HG02943 (cell line): ENCODE data around the gene HSPB1.
A peak's percentile ranks its signal among the peaks of the same experiment; 100 is the strongest.
"Not testable (repeated sequence)": the region's sequence is repeated elsewhere in the genome, so short reads cannot be mapped to it uniquely, and the experiment has no call there.

Experiments
- ATAC-seq: cut with Tn5 transposase; IDR thresholded peaks from one replicate; pipeline ENCODE4 v1.9.1; 2021; ENCODE audit warnings: mild to moderate bottlenecking, low read depth, moderate library complexity; ENCODE audit not compliant: unreplicated experiment

HSPB1 gene

DNA sequence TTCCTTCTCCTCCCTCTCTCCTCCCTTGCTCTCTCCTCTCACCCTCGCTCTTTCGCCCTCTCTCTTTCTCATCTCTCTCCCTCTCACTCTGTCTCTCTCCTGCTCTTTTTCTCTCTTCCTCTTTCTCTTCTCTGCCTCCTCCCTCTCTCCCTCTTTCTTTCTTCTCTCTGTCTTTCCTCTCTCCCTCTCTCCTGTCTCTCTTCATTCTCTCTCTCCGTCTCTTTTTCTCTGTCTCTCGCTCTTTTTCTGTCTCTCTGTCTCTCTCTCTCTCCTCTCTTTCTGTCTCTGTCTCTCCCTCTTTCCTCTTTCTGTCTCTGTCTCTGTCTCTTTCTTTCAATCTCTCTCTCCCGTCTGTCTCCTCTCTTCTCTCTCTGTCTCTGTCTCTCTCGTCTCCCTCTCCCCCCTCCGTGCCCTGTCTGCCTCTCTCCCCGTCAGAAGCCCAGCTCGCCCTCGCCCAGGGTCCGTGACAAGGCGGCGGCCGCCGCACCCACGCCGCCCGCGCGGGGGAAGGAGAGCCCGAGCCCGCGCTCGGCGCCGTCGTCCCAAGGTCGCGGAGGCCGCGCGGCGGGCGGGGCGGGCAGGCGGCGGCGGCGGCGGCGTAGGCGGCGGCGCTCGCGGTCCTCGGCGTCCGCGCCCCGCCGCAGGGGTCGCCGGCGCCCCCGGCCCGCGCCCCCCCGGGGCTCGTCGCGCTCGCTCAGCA, 21.3 kb upstream of the HSPB1 start:
- no peak for ATAC-seq

DNA sequence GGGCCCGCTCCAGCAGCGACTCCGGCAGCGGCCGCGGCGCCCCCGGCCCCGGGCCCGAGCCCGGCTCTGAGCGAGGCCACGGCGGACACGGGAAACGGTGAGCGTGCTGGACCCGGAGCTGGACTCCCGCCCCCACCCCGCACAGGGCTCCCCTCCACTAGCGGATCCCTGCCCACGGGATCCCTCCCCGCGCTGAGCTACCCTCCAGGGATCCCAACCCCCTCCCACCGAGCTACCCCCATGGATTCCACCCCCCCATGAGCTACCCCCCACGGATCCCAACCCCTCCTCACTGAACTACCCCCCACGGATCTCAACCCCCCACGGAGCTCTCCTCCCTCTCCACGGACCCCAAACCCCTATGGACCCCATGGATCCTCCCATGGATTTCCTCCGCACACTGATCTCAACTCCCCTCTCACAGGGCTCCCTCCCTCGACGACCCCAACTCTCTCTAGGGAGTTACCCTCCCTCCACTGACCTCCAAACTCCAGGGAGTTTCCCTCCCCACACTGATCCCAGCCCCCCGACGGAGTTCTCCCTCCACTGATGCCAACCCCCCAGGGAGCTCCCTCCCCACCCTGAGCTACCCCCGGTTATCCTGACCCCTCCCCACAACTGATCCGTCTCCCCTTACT, 20.6 kb upstream of the HSPB1 start:
- no peak for ATAC-seq

DNA sequence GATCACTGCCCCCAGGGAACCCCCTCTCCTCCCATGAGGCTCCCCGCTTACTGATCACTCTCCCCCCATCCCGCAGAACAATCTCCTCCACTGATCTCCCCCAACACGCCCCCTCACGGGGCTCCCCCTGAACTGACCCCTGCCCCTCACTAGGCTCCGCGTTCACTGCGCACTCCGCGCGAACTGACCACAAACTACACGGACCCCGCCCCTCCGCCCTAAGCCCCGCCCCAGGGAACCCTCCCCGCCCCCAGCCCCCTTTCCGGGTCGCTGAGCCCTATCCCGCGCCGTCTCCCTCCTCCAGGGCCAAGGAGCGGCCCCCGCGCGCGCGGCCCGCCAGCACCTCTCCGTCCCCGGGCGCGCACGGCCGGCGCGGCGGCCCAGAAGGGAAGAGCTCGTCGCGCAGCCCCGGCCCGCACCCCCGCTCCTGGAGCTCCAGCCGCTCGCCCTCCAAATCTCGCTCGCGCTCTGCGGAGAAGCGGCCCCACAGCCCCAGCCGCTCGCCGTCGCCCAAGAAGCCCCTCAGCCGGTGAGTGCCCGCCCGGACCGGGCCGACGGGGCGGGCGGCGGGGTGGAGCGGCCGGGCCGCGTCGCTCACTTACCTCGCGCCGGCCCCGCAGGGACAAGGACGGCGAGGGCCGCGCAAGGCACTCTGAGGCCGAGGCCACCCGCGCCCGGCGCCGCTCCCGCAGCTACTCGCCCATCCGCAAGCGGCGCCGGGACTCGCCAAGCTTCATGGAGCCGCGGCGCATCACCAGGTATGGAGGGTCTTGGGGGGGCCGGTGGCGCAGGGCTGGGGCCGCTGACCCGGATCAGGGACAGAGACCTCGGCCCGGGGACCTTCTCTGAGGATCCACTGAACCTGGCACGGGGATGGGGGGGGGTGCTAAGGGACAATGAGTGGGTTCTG, 19.9 kb upstream of the HSPB1 start:
- ATAC-seq, result no peak

DNA sequence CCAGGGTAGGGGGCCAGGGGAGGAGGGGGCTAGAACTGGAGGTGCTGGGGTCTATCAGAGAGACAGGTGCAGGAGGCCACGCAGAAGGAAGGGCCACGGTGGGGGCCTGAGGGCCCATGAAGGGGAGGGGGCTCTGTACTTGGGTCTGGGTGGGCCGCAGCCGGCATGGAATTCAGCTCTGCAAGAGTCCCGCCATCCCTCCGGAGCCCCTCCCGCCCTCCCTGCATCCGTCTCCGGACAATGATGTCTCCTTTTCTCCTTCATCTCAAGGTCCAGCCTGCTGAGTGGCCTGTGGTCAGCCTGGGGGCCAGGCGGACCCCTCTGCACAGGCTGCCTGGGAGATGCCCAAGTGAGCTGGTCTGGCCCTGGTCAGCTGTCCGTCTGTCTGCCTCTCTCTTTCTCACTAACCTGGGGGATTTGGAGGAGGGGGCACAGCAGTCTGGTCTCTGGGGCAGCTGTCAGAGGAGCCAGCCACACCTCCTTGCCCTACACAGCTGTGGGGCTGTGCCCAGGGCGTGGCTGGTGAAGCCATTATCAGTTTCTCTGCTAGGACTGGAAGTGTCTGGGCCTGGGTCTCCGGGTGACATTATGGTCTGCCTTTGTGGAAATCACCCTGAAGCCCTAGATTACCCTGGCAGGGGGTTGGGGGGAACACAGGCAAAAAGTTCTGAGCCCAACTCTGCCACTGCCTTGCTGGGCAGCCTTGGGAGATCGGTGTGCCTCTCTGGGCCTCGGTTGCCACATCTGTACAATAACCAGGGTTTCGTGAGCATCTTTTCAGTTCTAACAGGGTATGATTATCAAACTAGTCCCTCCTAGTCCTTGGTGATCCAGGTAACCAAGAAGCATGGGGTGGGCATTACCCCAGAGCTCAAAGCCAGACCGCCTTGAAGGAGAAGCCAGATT, 19.0 kb upstream of the HSPB1 start:
- no peak for ATAC-seq

DNA sequence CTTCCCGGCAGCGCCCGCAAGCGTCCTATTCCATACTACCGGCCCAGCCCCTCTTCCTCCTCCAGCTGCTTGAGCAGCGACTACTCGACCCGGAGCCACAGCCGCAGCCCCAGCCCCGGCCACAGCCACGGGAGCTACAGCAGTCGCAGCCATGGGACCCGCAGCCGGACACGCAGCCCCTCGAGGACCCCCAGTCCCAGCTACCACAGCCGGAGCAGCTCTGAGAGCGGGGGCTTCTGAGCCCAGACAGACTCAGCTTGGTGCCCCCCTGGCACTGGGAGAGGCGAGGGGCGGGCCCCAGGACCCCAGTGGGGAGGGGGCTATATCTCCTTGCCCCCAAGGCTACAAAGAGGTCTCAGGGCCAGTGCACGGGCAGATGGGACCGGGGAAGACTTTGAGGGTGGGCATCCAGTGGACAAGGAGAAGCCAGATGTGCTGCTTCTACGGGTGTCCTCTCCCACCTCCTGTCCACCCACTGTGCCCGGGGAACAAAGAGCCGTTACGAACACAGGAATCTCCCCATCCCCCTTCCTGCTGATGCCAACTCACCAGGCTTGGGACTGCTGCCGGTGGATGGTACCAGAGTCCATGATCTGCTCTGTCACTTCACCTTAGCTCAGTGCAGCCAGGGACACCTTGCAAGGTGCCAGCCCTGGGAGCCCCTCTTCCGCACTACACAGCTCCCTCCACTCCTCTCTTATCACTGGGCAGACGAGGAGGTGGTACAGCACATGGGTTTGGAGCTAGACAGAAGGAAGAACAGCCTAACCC, 16.7 kb upstream of the HSPB1 start:
- no peak for ATAC-seq

DNA sequence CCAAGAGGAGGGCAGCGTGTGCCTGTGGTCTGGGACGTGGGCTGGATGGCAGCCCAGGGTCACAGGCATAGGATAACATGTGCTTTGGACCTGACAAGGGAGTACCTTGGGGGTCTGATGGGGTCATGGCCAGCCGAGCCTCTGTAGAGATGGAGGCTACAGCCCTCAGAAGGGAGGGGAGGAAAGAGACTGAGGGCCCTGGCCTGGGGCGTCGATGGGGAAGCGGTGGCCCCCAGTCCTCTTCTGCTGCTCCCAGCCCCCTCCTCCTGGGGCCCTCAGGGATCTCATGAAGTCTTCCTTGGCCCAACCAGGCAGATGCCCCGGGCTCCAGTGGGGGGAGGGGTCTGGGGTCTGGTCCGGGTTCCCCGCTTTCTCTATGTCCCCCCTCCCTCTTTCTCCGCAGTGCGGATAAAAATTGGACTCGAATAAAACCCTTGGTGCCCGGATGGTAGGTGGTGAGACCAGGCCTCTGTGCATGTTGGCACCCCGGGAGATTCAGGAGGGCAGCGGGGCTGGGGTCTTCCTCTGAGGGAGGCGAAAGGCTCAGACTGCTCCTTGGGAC, 15.6 kb upstream of the HSPB1 start:
- no peak for ATAC-seq

DNA sequence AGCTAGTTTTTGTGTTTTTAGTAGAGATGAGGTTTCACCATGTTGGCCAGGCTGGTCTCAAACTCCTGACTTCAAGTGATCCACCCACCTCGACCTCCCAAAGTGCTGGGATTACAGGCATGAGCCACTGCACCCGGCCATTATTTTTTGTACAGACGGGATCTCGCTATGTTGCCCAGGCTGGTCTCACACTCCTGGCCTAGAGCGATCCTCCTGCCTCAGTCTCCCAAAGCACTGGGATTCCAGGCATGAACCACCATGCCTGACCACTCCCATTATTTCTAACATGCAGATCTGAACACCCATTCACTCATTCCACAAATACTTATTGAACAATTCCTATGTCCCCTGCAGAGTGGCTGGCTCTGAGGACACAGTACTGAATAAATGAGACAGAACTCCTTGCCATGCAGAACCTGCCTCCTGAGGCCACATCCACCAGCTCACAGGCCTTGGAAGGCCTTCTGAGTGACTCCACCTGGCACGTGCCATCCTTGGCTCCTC, 11.6 kb upstream of the HSPB1 start:
- ATAC-seq, result not testable (repeated sequence)

DNA sequence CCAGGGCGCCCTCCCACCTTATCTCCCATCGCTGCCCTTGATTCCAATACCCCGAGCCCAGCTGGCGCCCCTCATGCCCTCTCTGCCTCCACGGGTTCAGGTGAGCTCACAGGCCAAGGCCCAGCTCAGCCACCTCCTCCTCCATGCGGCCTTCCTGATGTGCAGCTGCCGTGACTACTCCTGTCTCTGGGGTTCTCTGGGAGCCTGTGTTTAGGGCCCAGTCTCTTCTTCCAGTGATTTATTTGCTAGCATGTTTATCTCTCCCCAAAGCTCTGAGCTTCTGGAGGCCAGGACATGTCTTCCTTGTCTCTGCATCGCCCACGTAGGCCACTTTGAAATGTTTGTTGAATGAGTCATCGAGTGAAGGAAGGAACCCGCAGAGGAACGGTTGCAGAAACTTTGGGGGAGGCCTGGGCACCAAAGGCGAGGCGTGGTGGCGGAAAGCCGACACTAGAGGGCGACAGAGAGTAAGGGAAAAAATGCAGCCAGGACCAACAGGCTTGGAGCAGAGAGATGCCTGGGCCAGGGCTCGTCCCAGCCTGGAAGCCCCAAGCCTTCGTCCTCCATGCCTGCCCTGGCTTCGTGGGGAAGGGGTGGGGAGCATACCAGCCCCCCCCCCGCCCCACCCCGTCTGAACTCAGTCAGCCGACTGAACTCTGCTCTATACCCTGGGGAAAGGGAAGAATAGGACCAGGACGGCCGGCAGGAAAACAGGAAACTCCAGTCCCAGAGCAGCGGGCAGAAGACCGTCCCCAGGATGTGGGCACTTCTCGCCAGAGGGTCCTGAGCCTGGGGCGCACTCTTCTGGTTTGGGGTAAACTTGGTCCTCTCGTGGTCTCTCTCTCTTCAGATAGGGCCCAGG, 10.9 kb upstream of the HSPB1 start:
- peak; percentile 68 for ATAC-seq

DNA sequence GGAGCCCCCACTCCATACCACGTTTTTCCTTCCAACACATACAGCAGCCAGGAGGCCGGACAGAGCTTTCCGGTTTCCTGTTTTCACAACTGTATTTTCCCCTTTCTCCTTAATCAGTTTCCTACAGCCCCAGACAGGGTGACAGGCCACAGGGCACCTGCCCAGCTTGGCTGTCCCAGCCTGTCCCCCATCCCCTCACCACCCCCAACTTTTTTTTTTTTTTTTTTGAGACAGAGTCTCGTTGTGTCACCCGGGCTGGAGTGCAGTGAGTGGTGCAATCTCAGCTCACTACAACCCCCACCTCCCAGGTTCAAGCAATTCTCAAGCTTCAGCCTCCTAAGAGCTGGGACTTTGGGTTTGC, 10.3 kb upstream of the HSPB1 start:
- no peak for ATAC-seq

DNA sequence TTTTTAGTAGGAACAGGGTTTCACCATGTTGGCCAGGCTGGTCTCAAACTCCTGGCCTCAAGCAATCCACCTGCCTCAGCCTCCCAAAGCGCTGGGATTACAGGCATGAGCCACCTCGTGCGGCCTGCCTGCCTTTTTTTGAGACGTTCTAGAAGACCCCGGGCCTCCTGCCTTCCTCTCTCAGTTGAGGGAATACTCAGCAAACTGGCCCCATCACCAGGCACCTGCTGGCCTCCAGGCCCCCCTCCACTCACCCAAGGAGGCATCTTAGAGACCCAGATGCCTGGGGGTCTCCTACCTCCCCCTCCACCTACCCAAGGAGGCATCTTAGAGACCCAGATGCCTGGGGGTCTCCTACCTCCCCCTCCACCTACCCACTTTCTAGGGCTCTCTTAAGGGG, 9.6 kb upstream of the HSPB1 start:
- ATAC-seq, result not testable (repeated sequence)

DNA sequence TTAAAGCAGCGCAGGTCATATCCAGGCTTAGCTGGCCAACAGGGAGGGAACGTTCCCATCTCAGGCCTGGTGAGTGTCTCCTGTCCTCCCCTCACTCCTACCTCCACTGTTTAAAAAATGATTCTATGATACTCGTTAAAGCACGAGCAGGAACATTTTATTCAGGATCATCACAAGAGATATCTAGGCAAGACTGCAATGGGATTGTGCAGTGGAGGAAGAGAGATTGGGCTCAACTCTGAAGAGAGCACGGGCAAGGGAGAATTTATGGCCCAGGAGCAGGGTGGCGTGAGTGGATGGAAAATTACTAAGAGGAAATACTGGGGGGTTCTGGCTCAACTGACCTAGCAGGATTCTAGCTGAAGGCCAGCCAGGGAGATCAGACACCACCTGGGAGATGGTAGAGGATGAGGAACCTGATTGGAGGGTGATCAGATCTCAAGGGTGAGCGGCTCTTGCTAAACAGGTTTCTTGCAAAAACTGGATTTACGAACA, 9.0 kb upstream of the HSPB1 start:
- no peak for ATAC-seq

DNA sequence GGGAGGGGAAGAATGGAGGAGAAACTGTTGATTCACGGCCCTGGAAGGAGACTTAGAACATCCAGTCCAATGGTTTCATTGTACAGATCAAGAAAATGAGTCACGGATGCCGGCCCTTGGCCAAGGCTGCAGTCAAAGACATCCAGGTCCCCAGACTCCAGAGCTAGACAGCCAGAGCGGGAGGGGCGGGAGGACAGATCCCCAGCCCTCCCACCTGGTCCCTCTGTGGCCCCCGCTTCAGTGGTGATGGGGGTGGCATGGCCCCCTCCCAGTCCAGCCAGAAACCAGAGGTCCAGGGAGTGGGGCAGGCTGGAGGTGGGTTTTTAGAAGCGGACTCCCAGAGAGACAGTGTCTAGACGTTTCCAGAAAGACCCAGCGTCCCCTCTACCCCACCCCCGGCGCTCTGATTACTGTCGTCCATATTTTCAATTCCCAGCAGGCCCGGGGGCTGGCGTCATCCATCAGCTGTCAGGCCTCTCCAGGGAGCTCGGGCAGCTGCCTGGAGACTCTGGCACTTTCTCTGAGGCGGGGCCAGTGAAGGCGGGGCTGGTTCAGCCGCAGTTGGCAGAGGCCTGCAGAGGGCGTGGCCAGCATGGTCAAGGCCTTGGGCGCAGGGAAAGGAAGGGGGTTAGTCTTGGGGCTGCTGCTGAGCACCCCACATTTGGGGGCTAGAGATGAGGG, 8.0 kb upstream of the HSPB1 start:
- no peak for ATAC-seq

DNA sequence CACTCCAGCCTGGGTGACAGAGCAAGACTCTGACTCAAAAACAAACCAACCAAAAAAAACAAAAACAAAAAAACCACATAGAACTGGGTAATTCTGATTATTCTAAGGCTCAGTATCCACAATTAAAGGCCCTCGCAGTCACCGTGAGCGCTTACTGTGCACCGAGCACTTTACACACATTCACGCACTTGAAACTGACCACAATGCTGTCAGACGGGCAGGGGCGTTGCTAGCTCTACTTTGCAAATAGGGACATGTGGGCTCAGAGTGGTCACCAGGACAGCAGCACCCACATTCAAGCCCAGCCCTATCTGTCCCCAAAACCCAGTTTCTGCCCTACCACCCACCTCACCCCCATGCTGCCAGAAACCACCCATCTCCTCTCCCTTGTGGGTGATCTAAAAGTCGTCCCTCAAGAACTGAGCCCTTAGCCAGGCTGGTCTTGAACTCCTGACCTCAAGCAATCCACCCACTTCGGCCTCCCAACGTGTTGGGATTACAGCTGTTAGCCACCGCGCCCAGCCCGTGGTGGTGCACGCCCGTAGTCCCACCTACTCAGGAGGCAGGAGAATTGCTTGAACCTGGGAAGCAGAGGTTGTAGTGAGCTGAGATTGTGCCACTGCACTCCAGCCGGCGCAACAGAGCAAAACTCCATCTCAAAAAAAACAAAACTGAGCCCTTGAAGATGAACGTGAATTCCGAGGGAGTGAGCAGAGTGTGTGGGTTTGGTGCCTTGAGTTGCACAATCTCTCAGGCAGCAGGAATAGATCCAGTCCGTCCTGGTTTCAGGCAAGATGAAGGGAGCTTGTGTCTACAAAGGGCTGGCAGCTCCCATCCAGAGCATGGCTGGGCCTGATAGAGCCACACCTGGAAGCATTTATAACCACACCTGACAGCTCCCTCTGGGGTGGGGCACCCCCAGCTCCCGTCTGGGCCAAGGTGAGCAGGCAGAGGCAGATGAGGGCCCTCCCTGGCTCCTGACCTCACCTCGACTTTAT, 5.4 kb upstream of the HSPB1 start:
- no peak for ATAC-seq

DNA sequence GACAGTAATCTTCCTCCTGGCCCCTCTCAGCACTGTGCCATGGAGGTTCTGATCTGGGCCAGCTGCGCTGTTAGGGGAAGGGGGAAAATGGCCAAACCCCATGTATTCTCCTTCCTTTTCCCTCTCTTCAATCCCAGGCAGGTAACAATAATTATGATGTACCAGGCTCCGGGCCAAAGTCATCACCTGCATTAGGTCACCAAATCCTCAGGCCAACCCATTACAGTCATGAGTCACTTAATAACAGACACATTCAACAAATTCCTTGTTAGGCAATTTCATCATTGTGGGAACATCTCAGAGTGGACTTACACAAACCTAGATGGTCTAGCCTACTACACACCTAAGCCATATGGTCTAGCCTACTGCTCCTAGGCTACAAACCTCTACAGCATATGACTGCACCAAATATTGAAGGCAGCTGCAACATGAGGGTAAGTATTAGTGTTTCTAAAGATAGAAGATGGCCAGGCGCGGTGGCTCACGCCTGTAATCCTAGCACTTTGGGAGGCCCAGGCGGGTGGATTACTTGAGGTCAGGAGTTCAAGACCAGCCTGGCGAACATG, 2.2 kb upstream of the HSPB1 start:
- no peak for ATAC-seq

DNA sequence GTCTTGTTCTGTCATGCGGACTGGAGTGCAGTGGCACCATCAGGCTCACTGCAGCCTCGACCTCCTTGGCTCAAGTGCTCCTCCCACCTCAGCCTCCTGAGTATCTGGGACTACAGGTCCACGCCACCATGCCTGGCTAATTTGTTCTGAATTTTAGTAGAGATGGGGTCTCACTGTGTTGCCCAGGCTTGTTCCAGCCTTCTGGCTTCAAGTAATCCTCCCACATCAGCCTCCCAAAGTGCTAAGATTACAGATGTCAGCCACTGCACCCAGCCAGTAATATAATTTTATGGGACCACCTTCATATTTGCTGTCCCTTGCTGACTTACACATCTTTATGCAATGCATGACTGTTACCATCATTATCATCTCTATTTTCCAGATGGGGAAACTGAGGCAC, 1.5 kb upstream of the HSPB1 start:
- no peak for ATAC-seq
